ENCODE results near the gene CCS.
"Not testable (repeated sequence)": the region's sequence is repeated elsewhere in the genome, so short reads cannot be mapped to it uniquely, and the experiment has no call there.

CCS gene, protein sequence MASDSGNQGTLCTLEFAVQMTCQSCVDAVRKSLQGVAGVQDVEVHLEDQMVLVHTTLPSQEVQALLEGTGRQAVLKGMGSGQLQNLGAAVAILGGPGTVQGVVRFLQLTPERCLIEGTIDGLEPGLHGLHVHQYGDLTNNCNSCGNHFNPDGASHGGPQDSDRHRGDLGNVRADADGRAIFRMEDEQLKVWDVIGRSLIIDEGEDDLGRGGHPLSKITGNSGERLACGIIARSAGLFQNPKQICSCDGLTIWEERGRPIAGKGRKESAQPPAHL

DNA sequence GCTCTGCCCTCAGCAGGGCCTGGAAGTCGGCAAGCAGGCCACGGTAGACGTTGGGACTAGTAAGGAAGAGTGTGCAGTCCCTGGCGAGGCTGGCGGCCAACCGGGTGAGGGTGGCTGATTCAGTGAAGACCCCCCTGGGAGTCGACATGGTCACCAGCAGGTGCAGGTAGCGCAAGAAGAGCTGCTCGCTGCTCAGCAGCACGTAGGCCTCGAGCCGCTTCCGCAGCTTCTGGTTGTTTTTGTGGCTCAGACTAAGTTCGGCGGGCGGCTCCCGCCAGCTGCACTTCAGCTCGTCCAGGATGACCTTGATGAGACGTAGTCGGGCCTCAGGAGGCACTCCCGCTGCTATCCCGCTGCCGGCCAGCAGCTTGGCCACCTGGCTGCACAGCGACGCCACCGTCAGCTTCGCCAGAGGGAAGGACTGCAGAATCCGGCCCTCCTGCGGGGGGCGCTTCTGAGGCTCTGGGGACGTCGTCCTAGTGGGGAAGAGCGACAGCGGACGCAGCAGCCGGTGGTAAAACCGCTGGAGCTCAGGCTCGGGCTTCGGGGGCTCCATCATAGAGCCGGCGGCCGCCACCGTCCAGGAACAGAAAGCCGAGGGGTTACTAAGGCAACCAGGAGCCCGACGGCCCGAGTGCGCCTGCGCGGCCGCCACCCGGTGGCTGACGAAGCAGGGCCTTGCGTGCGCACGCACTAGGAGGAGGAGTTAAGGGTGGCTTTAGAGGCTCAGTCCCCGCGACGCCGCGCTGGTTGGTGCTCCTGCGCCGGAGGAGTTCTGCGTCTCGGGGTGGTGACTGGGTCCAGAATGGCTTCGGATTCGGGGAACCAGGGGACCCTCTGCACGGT, at the start of gene CCS, which contains the start of gene CCDC87:
CCS (plus strand) TSS at position 729 of the 846 bp plus-strand sequence; CDS start at position 806, 77 bp downstream.
CCDC87 (minus strand) TSS at position 607 of the 846 bp plus-strand sequence; CDS start at position 559, 48 bp downstream.
- TF ChIP-seq, protein P1, sequence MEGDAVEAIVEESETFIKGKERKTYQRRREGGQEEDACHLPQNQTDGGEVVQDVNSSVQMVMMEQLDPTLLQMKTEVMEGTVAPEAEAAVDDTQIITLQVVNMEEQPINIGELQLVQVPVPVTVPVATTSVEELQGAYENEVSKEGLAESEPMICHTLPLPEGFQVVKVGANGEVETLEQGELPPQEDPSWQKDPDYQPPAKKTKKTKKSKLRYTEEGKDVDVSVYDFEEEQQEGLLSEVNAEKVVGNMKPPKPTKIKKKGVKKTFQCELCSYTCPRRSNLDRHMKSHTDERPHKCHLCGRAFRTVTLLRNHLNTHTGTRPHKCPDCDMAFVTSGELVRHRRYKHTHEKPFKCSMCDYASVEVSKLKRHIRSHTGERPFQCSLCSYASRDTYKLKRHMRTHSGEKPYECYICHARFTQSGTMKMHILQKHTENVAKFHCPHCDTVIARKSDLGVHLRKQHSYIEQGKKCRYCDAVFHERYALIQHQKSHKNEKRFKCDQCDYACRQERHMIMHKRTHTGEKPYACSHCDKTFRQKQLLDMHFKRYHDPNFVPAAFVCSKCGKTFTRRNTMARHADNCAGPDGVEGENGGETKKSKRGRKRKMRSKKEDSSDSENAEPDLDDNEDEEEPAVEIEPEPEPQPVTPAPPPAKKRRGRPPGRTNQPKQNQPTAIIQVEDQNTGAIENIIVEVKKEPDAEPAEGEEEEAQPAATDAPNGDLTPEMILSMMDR (IDR thresholded peaks at IDR 0.05; ENCODE audit: low read depth, low read length): peak; percentile 67

DNA sequence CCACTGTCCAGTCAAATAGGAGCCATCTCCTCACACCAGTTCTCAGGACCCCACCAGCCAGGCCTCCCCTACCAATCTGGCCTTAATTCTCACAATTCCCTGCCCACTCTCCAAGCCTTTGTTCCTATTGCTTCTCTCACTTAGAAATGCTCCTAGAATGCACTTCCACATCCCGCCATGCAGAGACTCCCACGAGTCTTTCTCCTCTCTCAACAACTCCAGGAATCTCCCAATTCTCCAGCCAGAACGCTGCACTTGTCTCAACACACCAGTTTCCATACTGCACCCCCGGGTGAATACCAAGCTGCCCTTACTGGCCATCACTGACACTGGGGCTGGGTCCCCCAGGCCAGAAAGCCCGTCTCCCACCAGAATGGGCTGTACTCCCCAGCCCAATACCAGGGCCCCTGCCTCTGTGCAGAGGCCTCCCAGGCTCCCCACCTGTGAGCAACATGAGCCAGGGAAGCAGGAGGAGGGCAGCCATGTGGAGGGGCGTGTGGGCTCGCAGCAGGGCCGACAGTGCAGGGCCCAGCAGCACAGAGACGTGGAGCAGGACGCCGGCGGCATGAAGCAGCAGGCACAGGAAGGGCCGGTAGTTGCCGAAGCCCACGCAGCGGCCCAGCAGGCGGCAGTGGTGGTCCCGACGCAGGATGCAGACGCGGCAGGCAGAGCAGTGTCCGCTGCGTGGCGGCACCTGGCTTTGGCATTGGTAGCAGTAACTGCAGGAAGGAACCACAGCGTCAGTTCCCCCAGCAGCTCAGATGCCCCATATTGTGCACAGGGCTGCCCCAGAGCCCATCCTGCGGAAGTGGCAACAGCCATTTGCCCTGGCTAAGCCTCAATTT, 49.5 kb upstream of the CCS start:
- TF ChIP-seq, protein P1 (IDR thresholded peaks at IDR 0.05; ENCODE audit: low read depth, low read length): peak; percentile 35
- DNase-seq (ENCODE audit: extremely low read depth, low read depth): no peak

More for the DNA sequence above, at the start of gene CCS, which contains the start of gene CCDC87:
- DNase-seq (ENCODE audit: extremely low read depth, low read depth): peak; percentile 87

DNA sequence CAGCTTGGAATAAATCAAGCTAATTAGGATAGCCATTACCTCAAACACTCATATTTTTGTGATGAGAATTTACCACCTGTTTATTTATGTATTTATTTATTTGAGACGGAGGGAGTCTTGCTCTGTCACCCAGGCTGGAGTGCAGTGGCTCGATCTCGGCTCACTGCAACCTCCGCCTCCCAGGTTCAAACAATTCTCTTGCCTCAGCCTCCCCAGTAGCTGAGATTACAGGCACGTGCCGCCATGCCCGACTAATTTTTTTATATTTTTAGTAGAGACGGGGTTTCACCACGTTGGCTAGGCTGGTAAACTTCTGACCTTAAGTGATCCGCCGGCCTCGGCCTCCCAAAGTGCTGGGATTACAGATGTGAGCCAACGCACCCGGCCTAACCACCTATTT, 48.0 kb upstream of the CCS start:
- not testable (repeated sequence) for DNase-seq (ENCODE audit: extremely low read depth, low read depth)

DNA sequence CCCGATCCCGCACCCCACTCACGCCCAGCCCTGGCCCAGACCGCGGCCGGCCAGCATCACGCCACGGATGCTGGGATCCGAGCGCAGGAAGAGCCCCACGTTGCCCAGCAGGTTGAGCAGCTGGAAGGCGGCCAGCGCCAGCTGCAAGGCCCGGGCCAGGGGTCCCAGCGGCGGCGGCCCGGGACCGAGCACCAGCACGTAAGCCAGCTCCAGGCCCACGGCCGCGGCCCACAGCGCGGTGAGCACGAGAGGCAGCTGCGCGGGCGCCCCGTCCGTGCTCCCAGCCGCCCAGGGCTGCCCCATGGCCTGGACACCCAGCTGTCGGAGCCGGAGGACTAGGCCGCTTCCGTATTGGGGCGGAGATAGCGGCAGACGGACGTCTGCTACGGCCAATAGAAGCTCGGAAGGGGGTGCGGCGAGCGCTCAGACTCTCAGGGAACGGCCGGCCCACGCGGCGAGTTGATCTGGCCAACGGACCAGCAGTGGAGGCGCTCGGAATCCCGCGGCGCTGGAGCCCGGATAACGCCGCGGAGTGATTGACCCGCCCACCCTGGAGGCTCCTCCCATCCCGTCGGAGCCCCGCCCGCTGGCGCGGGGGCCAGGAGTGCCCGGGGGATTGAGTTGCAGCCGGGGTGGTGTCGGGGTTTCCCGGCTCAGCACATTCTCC, 47.2 kb upstream of the CCS start, which contains the start of gene ZDHHC24:
ZDHHC24 (minus strand) TSS at position 348 of the 667 bp plus-strand sequence; CDS start at position 303, 45 bp downstream.
- DNase-seq (ENCODE audit: extremely low read depth, low read depth): peak; percentile 92
- TF ChIP-seq, protein P1 (IDR thresholded peaks at IDR 0.05; ENCODE audit: low read depth, low read length): no peak; the same call in 1 of the 2 replicates

DNA sequence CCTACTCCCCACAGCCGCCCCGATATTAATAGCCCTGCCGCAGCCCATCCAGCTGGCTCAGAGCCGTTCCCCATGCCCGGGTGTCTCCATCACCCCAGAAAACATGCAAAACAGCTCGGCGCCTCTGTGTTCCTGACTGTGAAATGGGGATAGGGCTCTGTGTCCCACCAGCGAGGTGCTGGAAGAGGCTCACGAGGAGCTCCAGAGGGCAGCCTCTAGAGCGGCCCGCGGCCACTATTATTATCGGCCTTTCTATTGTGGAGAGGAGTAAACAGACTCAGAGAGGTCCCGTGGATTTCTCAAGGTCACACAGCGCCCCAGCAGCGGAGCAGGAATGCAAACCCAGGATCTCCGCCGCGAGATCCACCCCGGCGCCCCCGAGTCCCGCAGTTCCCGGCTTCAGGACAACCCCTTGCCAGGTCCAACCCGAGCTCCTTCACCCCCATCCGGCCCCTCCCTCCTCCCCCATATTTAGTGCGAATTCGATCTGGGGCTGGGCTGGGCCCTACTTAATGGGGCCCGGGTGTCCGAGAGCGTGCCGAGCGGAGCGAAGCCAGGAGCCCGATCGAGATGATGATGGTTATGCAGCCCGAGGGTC, 46.5 kb upstream of the CCS start, which contains the start of gene ACTN3:
ACTN3 (plus strand) TSS at position 536 of the 598 bp plus-strand sequence; CDS start at position 571, 35 bp downstream.
- no peak for DNase-seq (ENCODE audit: extremely low read depth, low read depth)
- TF ChIP-seq, protein P1 (IDR thresholded peaks at IDR 0.05; ENCODE audit: low read depth, low read length): no peak

DNA sequence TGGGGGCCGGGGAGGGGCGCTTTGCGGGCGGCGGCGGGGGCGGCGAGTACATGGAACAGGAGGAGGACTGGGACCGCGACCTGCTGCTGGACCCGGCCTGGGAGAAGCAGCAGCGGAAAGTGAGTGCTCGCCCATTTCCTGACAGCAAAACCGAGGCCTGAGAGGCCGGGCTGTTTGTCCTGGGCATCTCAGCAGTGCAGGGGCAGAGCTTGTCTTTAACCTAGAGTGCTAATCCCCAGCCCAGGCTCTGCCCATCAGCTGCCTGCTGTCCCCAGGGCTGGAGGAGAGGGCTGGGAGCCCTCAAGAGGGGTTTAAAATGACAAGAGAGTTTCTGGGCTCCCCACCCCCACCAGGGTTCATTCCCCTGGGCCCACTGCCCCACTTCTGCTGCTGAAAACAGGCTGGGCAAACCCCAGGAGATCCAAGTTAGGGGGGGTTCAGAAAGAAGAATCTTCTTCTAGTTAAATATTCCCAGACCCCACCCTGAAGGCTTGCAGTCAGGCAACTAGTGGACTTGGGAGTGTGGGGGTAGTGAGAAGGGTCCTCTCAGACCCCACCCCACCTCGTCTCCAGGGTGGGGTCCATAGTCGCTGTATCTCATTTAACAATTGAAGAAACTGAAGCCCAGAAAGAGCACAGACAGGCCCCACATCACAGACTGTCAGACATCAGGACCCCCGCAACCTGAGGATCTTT, 45.9 kb upstream of the CCS start:
- TF ChIP-seq, protein P1 (IDR thresholded peaks at IDR 0.05; ENCODE audit: low read depth, low read length): no peak
- DNase-seq (ENCODE audit: extremely low read depth, low read depth): no peak

All from AG09319 (cell line).